ENCODE measurements around the gene CNNM4.

CNNM4 gene

GRCh38 chr2:96760036-96760985 is at the start of gene CNNM4:
CNNM4 (plus strand) TSS chr2:96760902; CDS start chr2:96761000, 98 bp downstream.
- peak; percentile 88 for DNase-seq

- DNase-seq = no peak
Measured at GRCh38 chr2:96710985-96711384, 49.7 kb upstream of the CNNM4 start.

GRCh38 chr2:96715658-96716057 is 45.0 kb upstream of the CNNM4 start:
- DNase-seq = no peak

GRCh38 chr2:96716388-96716787 is 44.3 kb upstream of the CNNM4 start:
- DNase-seq = no peak

GRCh38 chr2:96726131-96726530 is 34.6 kb upstream of the CNNM4 start:
- no peak for DNase-seq

- DNase-seq = no peak
Measured at GRCh38 chr2:96727431-96727830, 33.3 kb upstream of the CNNM4 start.

GRCh38 chr2:96729748-96730147 is 31.0 kb upstream of the CNNM4 start:
- no peak for DNase-seq

- no peak for DNase-seq
Measured at GRCh38 chr2:96730212-96730611, 30.5 kb upstream of the CNNM4 start.

GRCh38 chr2:96733931-96734330 is 26.8 kb upstream of the CNNM4 start:
- no peak for DNase-seq

- DNase-seq = no peak
Measured at GRCh38 chr2:96734880-96735583, 25.7 kb upstream of the CNNM4 start.

- no peak for DNase-seq
Measured at GRCh38 chr2:96737251-96737650, 23.5 kb upstream of the CNNM4 start.

GRCh38 chr2:96737831-96738230 is 22.9 kb upstream of the CNNM4 start:
- no peak for DNase-seq

GRCh38 chr2:96739076-96739632 is 21.5 kb upstream of the CNNM4 start:
- no peak for DNase-seq

- peak; percentile 91 for DNase-seq
Measured at GRCh38 chr2:96739633-96740428, 20.9 kb upstream of the CNNM4 start, which contains the start of gene LMAN2L. LMAN2L (minus strand) TSS chr2:96740064; CDS start chr2:96740040, 24 bp downstream.

GRCh38 chr2:96747061-96747617 is 13.6 kb upstream of the CNNM4 start:
- no peak for DNase-seq

- DNase-seq = no peak
Measured at GRCh38 chr2:96751800-96752199, 8.9 kb upstream of the CNNM4 start.

- DNase-seq = no peak
Measured at GRCh38 chr2:96753661-96754282, 6.9 kb upstream of the CNNM4 start.

GRCh38 chr2:96754317-96754716 is 6.4 kb upstream of the CNNM4 start:
- no peak for DNase-seq

- DNase-seq = no peak
Measured at GRCh38 chr2:96756788-96757476, 3.8 kb upstream of the CNNM4 start.

- DNase-seq = no peak
Measured at GRCh38 chr2:96757477-96757860, 3.2 kb upstream of the CNNM4 start.

- no peak for DNase-seq
Measured at GRCh38 chr2:96758987-96759386, 1.7 kb upstream of the CNNM4 start.
